Osteoblast (primary cell): Measurements from ENCODE around the gene TCP11L1. TPM values are rescaled to one million over a fixed set of nuclear protein-coding genes. Genes with fewer than 3 reads are reported as not detected.

Experiments used
- DNase-seq: peaks from one replicate; pipeline ENCODE4 v3.0.0; 2011; ENCODE audit warnings: low spot score, mixed read lengths; ENCODE audit not compliant: insufficient read length; ENCODE audit errors: missing footprints
- H2AFZ ChIP-seq: 2 replicates; pipeline ENCODE4 v1.6.0; 2011; ENCODE audit warnings: mild to moderate bottlenecking, low read length
- H3K27ac ChIP-seq: 2 replicates; pipeline ENCODE4 v1.5.1; 2011; ENCODE audit warnings: mild to moderate bottlenecking, low read depth, low read length, moderate library complexity
- H3K27me3 ChIP-seq: 2 replicates; pipeline ENCODE4 v1.6.0; 2012; ENCODE audit warnings: mild to moderate bottlenecking, control low read depth, inconsistent platforms, low read length, moderate library complexity; ENCODE audit not compliant: insufficient read depth
- H3K36me3 ChIP-seq: 2 replicates; pipeline ENCODE4 v1.5.1; 2011; ENCODE audit warnings: mild to moderate bottlenecking, low read length, control low read depth, moderate library complexity; ENCODE audit not compliant: insufficient read depth
- H3K4me1 ChIP-seq: 2 replicates; pipeline ENCODE4 v1.5.1; 2011; ENCODE audit warnings: mild to moderate bottlenecking, low read length, control low read depth, moderate library complexity; ENCODE audit not compliant: insufficient read depth
- H3K4me2 ChIP-seq: 2 replicates; pipeline ENCODE4 v1.6.0; 2011; ENCODE audit warnings: mild to moderate bottlenecking, low read length; ENCODE audit not compliant: insufficient read depth
- H3K4me3 ChIP-seq: fragments of 200-600 bp; sonication (generic); 3 replicates; pipeline ENCODE4 v1.5.1; 2012; ENCODE audit warnings: mild to moderate bottlenecking, low read length, inconsistent platforms; ENCODE audit not compliant: insufficient read depth
- H3K79me2 ChIP-seq: 2 replicates; pipeline ENCODE4 v1.6.0; 2012; ENCODE audit warnings: mild to moderate bottlenecking, low read length, control low read depth, inconsistent platforms; ENCODE audit not compliant: insufficient read depth
- H3K9me3 ChIP-seq: 2 replicates; pipeline ENCODE4 v1.5.1; 2011; ENCODE audit warnings: low read depth, low read length, control low read depth
- H4K20me1 ChIP-seq: 2 replicates; pipeline ENCODE4 v1.6.0; 2012; ENCODE audit warnings: mild to moderate bottlenecking, low read length, control low read depth; ENCODE audit not compliant: insufficient read depth
- total RNA-seq: library from RNA; depleted of rRNA; stranded (reverse); fragments of >200 nt; gene quantifications from 2 replicates; pipeline ENCODE4 v1.2.3, GENCODE V29; 2012
- TF ChIP-seq, protein P1 (sequence below): IDR thresholded peaks from 2 replicates; pipeline ENCODE4 v1.5.1; 2011; ENCODE audit warnings: mild to moderate bottlenecking, low read depth, low read length, moderate library complexity; ENCODE audit errors: extremely low read depth

The TCP11L1 gene
- total RNA-seq, 1 donor, result 35.8 TPM

DNA sequence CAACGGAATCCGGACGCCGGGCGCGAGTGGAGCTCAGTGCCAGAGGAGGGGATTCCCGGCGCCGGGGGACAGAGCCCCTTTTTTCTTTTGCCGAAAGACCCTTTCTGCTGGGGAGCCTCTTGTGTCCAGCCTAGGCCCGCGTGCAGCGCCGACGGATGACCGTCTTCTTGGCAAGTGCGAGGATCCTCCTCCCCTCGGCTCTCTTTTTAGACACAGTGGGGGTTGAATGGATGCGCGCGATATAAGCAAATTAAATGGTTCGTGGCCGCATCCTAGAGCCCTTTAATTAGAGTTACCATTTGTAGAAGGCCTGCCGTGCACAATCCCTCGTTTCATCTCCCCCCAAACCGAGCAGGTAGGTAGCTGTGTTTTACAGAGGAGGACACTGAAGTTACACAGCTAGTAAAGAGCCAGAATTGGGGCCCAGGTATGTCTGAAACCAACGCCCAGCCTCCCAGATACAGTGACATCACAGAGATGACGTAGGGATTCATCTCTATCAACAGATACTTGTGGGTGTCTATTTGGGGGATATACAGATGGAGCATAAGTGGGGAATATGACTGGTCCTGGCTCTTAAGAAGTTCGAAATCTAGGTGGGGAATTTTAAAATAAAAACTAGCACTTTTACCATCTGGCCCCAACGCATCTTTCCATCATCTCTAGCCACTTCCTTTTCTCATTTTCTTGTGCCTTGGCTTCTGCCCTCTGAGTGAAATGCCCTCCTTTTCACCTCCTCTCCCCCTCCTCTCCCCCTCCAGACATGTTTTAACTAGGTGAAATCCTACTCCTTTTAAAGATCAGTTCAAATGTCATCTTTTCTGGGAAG lies 875 bp downstream of the TCP11L1 start:
- DNase-seq, result no peak
- Histone ChIP-seq H3K4me3 (peak overlapping the region; percentile 92), H3K4me2 (peak overlapping the region; percentile 97), H4K20me1 (no peaks in the 10 kb centered on the region), H3K36me3 (peaks cover 8% of the 10 kb centered on the region), H3K4me1 (peaks cover 27% of the 10 kb centered on the region), H3K79me2 (peaks cover 26% of the 10 kb centered on the region), H3K27me3 (no peaks in the 10 kb centered on the region), H3K9me3 (no peaks in the 10 kb centered on the region), H3K27ac (peak overlapping the region; percentile 98), H2AFZ (peak overlapping the region; percentile 98)
- TF ChIP-seq, protein P1, sequence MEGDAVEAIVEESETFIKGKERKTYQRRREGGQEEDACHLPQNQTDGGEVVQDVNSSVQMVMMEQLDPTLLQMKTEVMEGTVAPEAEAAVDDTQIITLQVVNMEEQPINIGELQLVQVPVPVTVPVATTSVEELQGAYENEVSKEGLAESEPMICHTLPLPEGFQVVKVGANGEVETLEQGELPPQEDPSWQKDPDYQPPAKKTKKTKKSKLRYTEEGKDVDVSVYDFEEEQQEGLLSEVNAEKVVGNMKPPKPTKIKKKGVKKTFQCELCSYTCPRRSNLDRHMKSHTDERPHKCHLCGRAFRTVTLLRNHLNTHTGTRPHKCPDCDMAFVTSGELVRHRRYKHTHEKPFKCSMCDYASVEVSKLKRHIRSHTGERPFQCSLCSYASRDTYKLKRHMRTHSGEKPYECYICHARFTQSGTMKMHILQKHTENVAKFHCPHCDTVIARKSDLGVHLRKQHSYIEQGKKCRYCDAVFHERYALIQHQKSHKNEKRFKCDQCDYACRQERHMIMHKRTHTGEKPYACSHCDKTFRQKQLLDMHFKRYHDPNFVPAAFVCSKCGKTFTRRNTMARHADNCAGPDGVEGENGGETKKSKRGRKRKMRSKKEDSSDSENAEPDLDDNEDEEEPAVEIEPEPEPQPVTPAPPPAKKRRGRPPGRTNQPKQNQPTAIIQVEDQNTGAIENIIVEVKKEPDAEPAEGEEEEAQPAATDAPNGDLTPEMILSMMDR, result no peak

- H3K4me1 ChIP-seq, result peaks cover 27% of the 10 kb centered on the region
- peak overlapping the region; percentile 97 for H3K4me2 ChIP-seq
- peaks cover 30% of the 10 kb centered on the region for H3K79me2 ChIP-seq
- TF ChIP-seq, protein P1, result no peak
- H4K20me1 ChIP-seq, result no peaks in the 10 kb centered on the region
- H3K27ac ChIP-seq, result peak overlapping the region; percentile 98
- H3K9me3 ChIP-seq, result no peaks in the 10 kb centered on the region
- no peaks in the 10 kb centered on the region for H3K27me3 ChIP-seq
- peaks cover 15% of the 10 kb centered on the region for H3K36me3 ChIP-seq
- H2AFZ ChIP-seq, result peak overlapping the region; percentile 98
- no peak for DNase-seq
- peak overlapping the region; percentile 92 for H3K4me3 ChIP-seq
Measured at GRCh38 chr11:33040862-33041453, 1.6 kb downstream of the TCP11L1 start.

GRCh38 chr11:33043221-33043830 lies 4.0 kb downstream of the TCP11L1 start:
- TF ChIP-seq, protein P1, result no peak
- Histone ChIP-seq H3K27me3 (no peaks in the 10 kb centered on the region), H3K79me2 (peaks cover 39% of the 10 kb centered on the region), H3K36me3 (peaks cover 25% of the 10 kb centered on the region), H3K27ac (peak overlapping the region; percentile 45), H3K4me2 (peak overlapping the region; percentile 25), H3K4me1 (peaks cover 27% of the 10 kb centered on the region), H3K4me3 (no peak overlapping the region), H3K9me3 (no peaks in the 10 kb centered on the region), H4K20me1 (no peaks in the 10 kb centered on the region), H2AFZ (no peak overlapping the region)
- no peak for DNase-seq

GRCh38 chr11:33044285-33044756 lies 4.9 kb downstream of the TCP11L1 start:
- DNase-seq, result no peak

More at GRCh38 chr11:33044285-33044756, 4.9 kb downstream of the TCP11L1 start:
- H3K79me2 ChIP-seq, result peaks cover 39% of the 10 kb centered on the region
- no peak overlapping the region for H2AFZ ChIP-seq
- TF ChIP-seq, protein P1, result no peak
- H3K36me3 ChIP-seq, result peaks cover 25% of the 10 kb centered on the region
- no peaks in the 10 kb centered on the region for H3K27me3 ChIP-seq
- H3K9me3 ChIP-seq, result no peaks in the 10 kb centered on the region
- H3K27ac ChIP-seq, result peak overlapping the region; percentile 69
- no peaks in the 10 kb centered on the region for H4K20me1 ChIP-seq
- peaks cover 27% of the 10 kb centered on the region for H3K4me1 ChIP-seq
- no peak overlapping the region for H3K4me3 ChIP-seq
- H3K4me2 ChIP-seq, result peak overlapping the region; percentile 25
